Amniotic epithelial cell (primary cell): ENCODE measurements around the gene SRGAP2.
"Not testable (repeated sequence)": the region's sequence is repeated elsewhere in the genome, so short reads cannot be mapped to it uniquely, and the experiment has no call there.

Source experiments
- DNase-seq: peaks from one replicate; pipeline ENCODE4 v3.0.0-alpha.2; 2010; ENCODE audit warnings: low read depth

SRGAP2 gene

GRCh38 chr1:206203364-206204158, at the start of gene SRGAP2:
TSS of gene SRGAP2 (plus strand) at chr1:206203541. CDS start at chr1:206205971, 2,430 bp downstream.
- DNase-seq: peak; percentile 37

- not testable (repeated sequence) for DNase-seq
These were observed 35.9 kb upstream of the SRGAP2 start for GRCh38 chr1:206167350-206168029.

GRCh38 chr1:206169794-206170193, 33.5 kb upstream of the SRGAP2 start:
- peak; percentile 78 for DNase-seq

GRCh38 chr1:206173110-206173719, 30.1 kb upstream of the SRGAP2 start:
- not testable (repeated sequence) for DNase-seq

- peak; percentile 24 for DNase-seq
These were observed 29.0 kb upstream of the SRGAP2 start for GRCh38 chr1:206174182-206174868.

- peak; percentile 50 for DNase-seq
These were observed 27.8 kb upstream of the SRGAP2 start for GRCh38 chr1:206175459-206176113.

- not testable (repeated sequence) for DNase-seq
These were observed 27.2 kb upstream of the SRGAP2 start for GRCh38 chr1:206176114-206176502.

- DNase-seq: peak; percentile 82
These were observed 25.0 kb upstream of the SRGAP2 start for GRCh38 chr1:206178061-206178989.

GRCh38 chr1:206179666-206180065, 23.7 kb upstream of the SRGAP2 start:
- DNase-seq: not testable (repeated sequence)

- peak; percentile 59 for DNase-seq
These were observed 20.7 kb upstream of the SRGAP2 start for GRCh38 chr1:206182368-206183317.

- DNase-seq: peak; percentile 53
These were observed 19.6 kb upstream of the SRGAP2 start for GRCh38 chr1:206183788-206184187.

- not testable (repeated sequence) for DNase-seq
These were observed 17.6 kb upstream of the SRGAP2 start for GRCh38 chr1:206185778-206186177.

GRCh38 chr1:206186826-206187225, 16.5 kb upstream of the SRGAP2 start:
- peak; percentile 13 for DNase-seq

GRCh38 chr1:206195182-206195581, 8.2 kb upstream of the SRGAP2 start:
- not testable (repeated sequence) for DNase-seq

- DNase-seq: not testable (repeated sequence)
These were observed 6.5 kb upstream of the SRGAP2 start for GRCh38 chr1:206196748-206197424.

GRCh38 chr1:206202789-206203363, 465 bp upstream of the SRGAP2 start, which contains the start of gene FAM72A:
TSS of gene FAM72A (minus strand) at chr1:206202839. CDS start at chr1:206202025, 814 bp downstream.
- DNase-seq: peak; percentile 100

- not testable (repeated sequence) for DNase-seq
These were observed 794 bp downstream of the SRGAP2 start for GRCh38 chr1:206204159-206204511.

GRCh38 chr1:206204871-206205270, 1.5 kb downstream of the SRGAP2 start:
- DNase-seq: not testable (repeated sequence)
